Measurements from ENCODE around the gene PACS1.

The PACS1 gene

GRCh38 chr11:66044757-66045156, 25.3 kb upstream of the PACS1 start:
- no peak overlapping the region for H3K4me3 ChIP-seq (ENCODE audit: low read depth, low read length)
- TF ChIP-seq CTCF (IDR thresholded peaks at IDR 0.05; ENCODE audit: low read depth, low read length) = no peak

GRCh38 chr11:66045177-66045639, 24.9 kb upstream of the PACS1 start:
- no peak overlapping the region for H3K4me3 ChIP-seq (ENCODE audit: low read depth, low read length)
- TF ChIP-seq CTCF (IDR thresholded peaks at IDR 0.05; ENCODE audit: low read depth, low read length) = peak; percentile 85

GRCh38 chr11:66046901-66047300, 23.2 kb upstream of the PACS1 start:
- H3K4me3 ChIP-seq (ENCODE audit: low read depth, low read length) = no peak overlapping the region

GRCh38 chr11:66047541-66048365, 22.3 kb upstream of the PACS1 start:
- H3K4me3 ChIP-seq (ENCODE audit: low read depth, low read length) = no peak overlapping the region
- no peak for TF ChIP-seq CTCF (IDR thresholded peaks at IDR 0.05; ENCODE audit: low read depth, low read length)

More at GRCh38 chr11:66046901-66047300, 23.2 kb upstream of the PACS1 start:
- no peak for TF ChIP-seq CTCF (IDR thresholded peaks at IDR 0.05; ENCODE audit: low read depth, low read length)

GRCh38 chr11:66048547-66049323, 21.3 kb upstream of the PACS1 start, which contains the start of gene GAL3ST3:
Gene GAL3ST3, minus strand, starts transcription at chr11:66049161. Its CDS starts 3,746 bp downstream, at chr11:66045415.
- no peak for TF ChIP-seq CTCF (IDR thresholded peaks at IDR 0.05; ENCODE audit: low read depth, low read length)
- H3K4me3 ChIP-seq (ENCODE audit: low read depth, low read length) = no peak within 1 kb of the TSS

- no peak overlapping the region for H3K4me3 ChIP-seq (ENCODE audit: low read depth, low read length)
- no peak for TF ChIP-seq CTCF (IDR thresholded peaks at IDR 0.05; ENCODE audit: low read depth, low read length)
These were observed 19.4 kb upstream of the PACS1 start for GRCh38 chr11:66050581-66051231.
